Tibial artery (tissue), 4 donors: ENCODE measurements around the gene KRT77.

ENCODE experiments used
- DNase-seq, 2 donors: peaks; one replicate each; pipeline ENCODE4 v3.0.0-alpha.2; 2019
- H3K27ac ChIP-seq, 2 donors: fragments of 200-600 bp; sonication (generic) in 1 of 2; 1 replicate in 1 of 2; 2 replicates in 1 of 2; pipeline ENCODE4 v1.5.1; 2018 to 2019; ENCODE audit warnings: mild to moderate bottlenecking in 1 of 2
- H3K27me3 ChIP-seq, 2 donors: fragments of 200-600 bp; sonication (generic) in 1 of 2; one replicate each; pipeline versions ENCODE4 v1.5.1 to v1.6.0; 2016 to 2019
- H3K36me3 ChIP-seq, 3 donors: fragments of 200-600 bp; sonication (generic) in 2 of 3; one replicate each; pipeline ENCODE4 v1.5.1; 2016 to 2019; ENCODE audit warnings: mild to moderate bottlenecking in 2 of 3
- H3K4me1 ChIP-seq, 4 donors: fragments of 200-600 bp; sonication (generic) in 2 of 4; 1 replicate in 3 of 4; 2 replicates in 1 of 4; pipeline ENCODE4 v1.5.1; 2016 to 2019
- H3K4me3 ChIP-seq, 2 donors: fragments of 200-600 bp; sonication (generic) in 1 of 2; 1 replicate in 1 of 2; 2 replicates in 1 of 2; pipeline ENCODE4 v1.5.1; 2018 to 2019; ENCODE audit warnings: mild to moderate bottlenecking in 2 of 2
- H3K9me3 ChIP-seq, 3 donors: fragments of 200-600 bp; sonication (generic) in 1 of 3; one replicate each; pipeline ENCODE4 v1.5.1; 2016 to 2019
- intact Hi-C: fragments of 100-400 bp; cut with DNase I; formaldehyde crosslinking; loops from one replicate; pipeline ENCODE4 v1.15.0; 2023; ENCODE audit warnings: low total_unique reads
- TF ChIP-seq, protein P1 (sequence below), 2 experiments: fragments of 200-600 bp in 1 of 2; fragments of 450-650 bp in 1 of 2; IDR thresholded peaks; one replicate each; pipeline ENCODE4 v1.5.1; 2017 to 2019; ENCODE audit warnings: antibody characterized with exemption in 2 of 2, mild to moderate bottlenecking in 1 of 2, moderate library complexity in 1 of 2

Gene KRT77

DNA sequence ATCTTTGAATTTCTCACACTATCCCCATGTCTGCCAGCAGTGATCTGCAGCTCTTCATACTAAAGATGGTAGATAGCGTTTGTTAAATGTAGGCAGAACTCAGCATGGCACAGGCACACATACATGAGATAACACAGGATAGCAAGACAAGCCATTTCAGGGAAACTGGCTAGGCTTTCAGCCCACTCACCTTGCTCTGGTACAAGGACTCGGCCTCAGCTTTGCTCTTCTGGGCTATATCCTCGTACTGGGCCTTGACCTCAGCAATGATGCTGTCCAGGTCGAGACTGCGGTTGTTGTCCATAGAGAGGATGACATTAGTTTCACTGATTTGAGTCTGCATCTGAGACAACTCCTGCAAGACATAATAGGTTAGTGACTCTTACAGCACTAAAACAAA, 26.2 kb downstream of the KRT77 start:
- Histone ChIP-seq H3K4me1 (no peaks in the 10 kb centered on the region), H3K27ac (no peak overlapping the region), H3K27me3 (peaks cover 0 to 19% of the 10 kb centered on the region in 2 donors), H3K9me3 (no peaks in the 10 kb centered on the region), H3K4me3 (no peak overlapping the region), H3K36me3 (no peaks in the 10 kb centered on the region)
- TF ChIP-seq, protein P1, sequence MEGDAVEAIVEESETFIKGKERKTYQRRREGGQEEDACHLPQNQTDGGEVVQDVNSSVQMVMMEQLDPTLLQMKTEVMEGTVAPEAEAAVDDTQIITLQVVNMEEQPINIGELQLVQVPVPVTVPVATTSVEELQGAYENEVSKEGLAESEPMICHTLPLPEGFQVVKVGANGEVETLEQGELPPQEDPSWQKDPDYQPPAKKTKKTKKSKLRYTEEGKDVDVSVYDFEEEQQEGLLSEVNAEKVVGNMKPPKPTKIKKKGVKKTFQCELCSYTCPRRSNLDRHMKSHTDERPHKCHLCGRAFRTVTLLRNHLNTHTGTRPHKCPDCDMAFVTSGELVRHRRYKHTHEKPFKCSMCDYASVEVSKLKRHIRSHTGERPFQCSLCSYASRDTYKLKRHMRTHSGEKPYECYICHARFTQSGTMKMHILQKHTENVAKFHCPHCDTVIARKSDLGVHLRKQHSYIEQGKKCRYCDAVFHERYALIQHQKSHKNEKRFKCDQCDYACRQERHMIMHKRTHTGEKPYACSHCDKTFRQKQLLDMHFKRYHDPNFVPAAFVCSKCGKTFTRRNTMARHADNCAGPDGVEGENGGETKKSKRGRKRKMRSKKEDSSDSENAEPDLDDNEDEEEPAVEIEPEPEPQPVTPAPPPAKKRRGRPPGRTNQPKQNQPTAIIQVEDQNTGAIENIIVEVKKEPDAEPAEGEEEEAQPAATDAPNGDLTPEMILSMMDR (IDR thresholded peaks at IDR 0.05): no peak
- DNase-seq: no peak
- intact Hi-C loops: no loop called here

GRCh38 chr12:52676163-52676562, 27.2 kb downstream of the KRT77 start:
- TF ChIP-seq, protein P1 (IDR thresholded peaks at IDR 0.05): no peak

GRCh38 chr12:52675301-52675701, 28.0 kb downstream of the KRT77 start:
- Histone ChIP-seq H3K36me3 (no peaks in the 10 kb centered on the region), H3K4me1 (no peaks in the 10 kb centered on the region), H3K4me3 (no peak overlapping the region), H3K27me3 (peaks cover 0 to 19% of the 10 kb centered on the region in 2 donors), H3K9me3 (no peaks in the 10 kb centered on the region), H3K27ac (no peak overlapping the region)
- DNase-seq: no peak
- TF ChIP-seq, protein P1 (IDR thresholded peaks at IDR 0.05): no peak
- intact Hi-C loops: no loop called here

More at GRCh38 chr12:52676163-52676562, 27.2 kb downstream of the KRT77 start:
- Histone ChIP-seq H3K27ac (no peak overlapping the region), H3K36me3 (no peaks in the 10 kb centered on the region), H3K4me1 (no peaks in the 10 kb centered on the region), H3K9me3 (no peaks in the 10 kb centered on the region), H3K27me3 (peaks cover 0 to 19% of the 10 kb centered on the region in 2 donors), H3K4me3 (no peak overlapping the region)
- intact Hi-C loops: no loop called here
- DNase-seq: no peak

GRCh38 chr12:52674433-52674775, 28.9 kb downstream of the KRT77 start:
- intact Hi-C loops: no loop called here
- no peak for DNase-seq
- TF ChIP-seq, protein P1 (IDR thresholded peaks at IDR 0.05): no peak
- no peaks in the 10 kb centered on the region for H3K36me3 ChIP-seq
- no peak overlapping the region for H3K27ac ChIP-seq
- peaks cover 0 to 19% of the 10 kb centered on the region in 2 donors for H3K27me3 ChIP-seq
- H3K4me1 ChIP-seq: no peaks in the 10 kb centered on the region
- H3K4me3 ChIP-seq: no peak overlapping the region
- no peaks in the 10 kb centered on the region for H3K9me3 ChIP-seq

DNA sequence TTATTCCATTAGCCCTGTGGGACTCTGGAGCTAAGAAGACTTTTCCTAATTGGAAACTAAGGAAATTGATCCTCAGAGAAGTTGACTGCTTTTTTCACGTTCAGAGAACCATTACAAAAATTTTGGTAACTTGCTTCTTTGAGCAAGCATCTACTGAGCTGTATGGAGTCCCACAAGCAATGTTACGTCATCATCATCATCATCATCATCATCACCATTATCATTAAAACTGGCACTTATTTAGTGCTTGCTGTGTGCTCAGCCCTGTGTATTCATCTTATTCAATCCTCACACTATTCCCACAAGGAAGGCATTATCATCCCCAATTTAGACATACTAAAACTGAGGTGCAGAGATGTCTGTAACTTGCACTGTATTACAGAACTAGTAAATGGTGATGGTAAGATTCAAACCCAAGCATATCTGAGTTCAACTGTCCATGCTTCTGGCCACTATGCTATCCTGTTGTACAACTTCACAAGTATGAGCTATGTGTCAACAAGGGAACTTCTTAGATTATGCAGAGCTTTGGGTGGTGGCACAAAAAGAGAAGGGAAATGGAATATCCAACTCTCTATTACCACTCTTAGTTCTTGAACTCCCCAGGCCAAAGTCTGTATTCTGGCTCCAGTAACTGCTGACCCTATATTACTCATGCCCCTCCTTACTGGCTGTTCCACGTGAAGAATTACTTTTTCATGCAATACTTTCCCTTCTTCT, 29.5 kb downstream of the KRT77 start:
- TF ChIP-seq, protein P1 (IDR thresholded peaks at IDR 0.05): no peak
- Histone ChIP-seq H3K9me3 (no peaks in the 10 kb centered on the region), H3K4me1 (no peaks in the 10 kb centered on the region), H3K27ac (no peak overlapping the region), H3K36me3 (no peaks in the 10 kb centered on the region), H3K27me3 (peaks cover 0 to 19% of the 10 kb centered on the region in 2 donors), H3K4me3 (no peak overlapping the region)
- DNase-seq: no peak
- intact Hi-C loops: no loop called here
